ENCODE measurements around the gene PYGB. TPM values are rescaled to one million over a fixed set of nuclear protein-coding genes. Genes with fewer than 3 reads are reported as not detected.

The PYGB gene
- polyA plus RNA-seq, 3 donors = 14.4 to 39.4 (median 39.1) TPM

DNA sequence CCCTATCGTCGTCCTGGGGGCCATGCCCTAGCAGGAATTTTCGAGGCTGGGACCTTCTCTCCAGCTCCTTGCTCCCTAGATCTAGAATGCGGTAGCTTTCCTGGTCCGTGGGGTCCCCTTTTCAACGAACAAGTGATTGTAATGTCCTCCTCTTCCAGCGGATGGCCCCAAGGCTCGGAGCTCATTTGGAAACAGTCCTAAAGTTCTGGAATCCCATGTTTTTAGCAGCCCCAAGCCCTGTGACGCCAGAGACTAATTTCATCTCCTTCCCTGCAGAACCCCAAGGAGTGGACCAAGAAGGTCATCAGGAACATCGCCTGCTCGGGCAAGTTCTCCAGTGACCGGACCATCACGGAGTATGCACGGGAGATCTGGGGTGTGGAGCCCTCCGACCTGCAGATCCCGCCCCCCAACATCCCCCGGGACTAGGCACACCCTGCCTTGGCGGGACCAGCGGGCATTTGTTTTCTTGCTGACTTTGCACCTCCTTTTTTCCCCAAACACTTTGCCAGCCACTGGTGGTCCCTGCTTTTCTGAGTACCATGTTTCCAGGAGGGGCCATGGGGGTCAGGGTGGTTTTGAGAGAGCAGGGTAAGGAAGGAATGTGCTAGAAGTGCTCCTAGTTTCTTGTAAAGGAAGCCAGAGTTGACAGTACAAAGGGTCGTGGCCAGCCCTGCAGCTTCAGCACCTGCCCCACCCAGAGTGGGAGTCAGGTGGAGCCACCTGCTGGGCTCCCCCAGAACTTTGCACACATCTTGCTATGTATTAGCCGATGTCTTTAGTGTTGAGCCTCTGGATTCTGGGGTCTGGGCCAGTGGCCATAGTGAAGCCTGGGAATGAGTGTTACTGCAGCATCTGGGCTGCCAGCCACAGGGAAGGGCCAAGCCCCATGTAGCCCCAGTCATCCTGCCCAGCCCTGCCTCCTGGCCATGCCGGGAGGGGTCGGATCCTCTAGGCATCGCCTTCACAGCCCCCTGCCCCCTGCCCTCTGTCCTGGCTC is 48.5 kb downstream of the PYGB start:
- H3K27ac ChIP-seq (ENCODE audit: low read depth, low read length) = no peak overlapping the region
- 77 to 86% (median 79%) methylated on average over 24 of the region's 24 CpGs for WGBS, 3 donors

GRCh38 chr20:25297141-25297905 is 49.4 kb downstream of the PYGB start:
- H3K27ac ChIP-seq (ENCODE audit: low read depth, low read length) = no peak overlapping the region
- 81 to 85% (median 83%) methylated on average over 9 to 10 of the region's 10 CpGs for WGBS, 3 donors

- no peak overlapping the region for H3K27ac ChIP-seq (ENCODE audit: low read depth, low read length)
- WGBS, 3 donors = 84 to 89% (median 87%) methylated on average over 9 of the region's 9 CpGs
Measured at GRCh38 chr20:25299806-25300205, 51.9 kb downstream of the PYGB start.

GRCh38 chr20:25300496-25301170 is 52.7 kb downstream of the PYGB start:
- H3K27ac ChIP-seq (ENCODE audit: low read depth, low read length) = no peak overlapping the region
- 74 to 87% (median 77%) methylated on average over 13 of the region's 13 CpGs for whole genome bisulfite sequencing, 3 donors

- no peak overlapping the region for H3K27ac ChIP-seq (ENCODE audit: low read depth, low read length)
- WGBS, 3 donors = 89 to 92% (median 91%) methylated on average over 9 of the region's 9 CpGs
Measured at GRCh38 chr20:25301357-25301920, 53.6 kb downstream of the PYGB start.

DNA sequence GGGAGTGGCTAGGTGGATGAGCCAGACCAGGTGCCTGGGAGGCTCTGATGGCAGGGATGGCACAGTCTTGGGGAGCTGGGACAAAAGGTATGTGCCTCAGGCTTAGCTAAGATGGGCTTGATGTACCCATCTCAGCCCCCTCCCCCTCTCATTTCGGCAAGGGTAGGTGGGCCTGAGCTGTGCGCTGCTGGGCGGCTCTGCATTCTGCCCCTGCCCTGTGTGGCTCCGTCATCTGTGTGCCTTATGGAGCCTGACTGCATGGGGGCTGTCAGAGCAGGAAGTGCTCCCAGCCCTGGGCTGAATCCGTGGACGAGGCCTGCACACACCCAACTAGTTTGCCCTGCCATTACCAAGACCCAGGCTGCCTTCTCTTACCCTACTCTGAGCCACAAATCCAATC is 54.7 kb downstream of the PYGB start:
- 90 to 94% (median 94%) methylated on average over 5 to 6 of the region's 6 CpGs for WGBS, 3 donors
- H3K27ac ChIP-seq (ENCODE audit: low read depth, low read length) = no peak overlapping the region

DNA sequence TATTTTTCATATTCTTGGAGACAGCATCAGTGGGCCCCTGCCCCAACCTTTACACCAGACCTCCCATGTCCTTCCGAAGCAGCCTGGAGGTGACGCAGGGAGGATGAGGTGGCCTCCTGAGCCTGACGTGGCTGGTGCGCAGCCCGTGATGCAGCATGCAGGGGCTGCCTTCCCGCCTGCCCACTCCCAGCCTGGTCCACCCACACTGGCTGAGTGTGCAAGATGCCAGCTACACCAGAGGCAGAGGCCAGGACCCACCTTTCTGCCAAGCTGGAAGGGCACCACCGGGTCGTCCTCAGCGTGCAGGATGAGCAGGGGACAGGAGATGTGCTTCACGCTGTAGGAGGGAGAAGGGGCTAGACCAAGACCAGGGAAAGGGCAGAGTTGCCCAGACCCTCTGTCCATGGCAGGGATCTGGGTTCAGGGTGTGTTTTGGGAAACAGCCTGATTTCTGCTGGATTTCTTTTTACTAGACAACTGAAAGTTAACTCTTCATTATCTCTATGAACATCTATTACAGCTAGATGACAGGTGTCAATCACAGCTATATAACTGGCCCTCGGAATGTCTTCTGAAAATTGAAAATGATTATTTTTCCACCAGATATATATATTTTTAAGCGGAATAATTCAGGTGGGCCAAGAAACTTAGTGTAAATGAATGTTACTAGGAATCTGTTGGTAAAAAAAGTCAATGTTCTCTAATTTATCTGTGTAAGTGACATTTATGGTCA is 55.6 kb downstream of the PYGB start:
- 95 to 96% (median 95%) methylated on average over 12 of the region's 12 CpGs for WGBS, 3 donors
- no peak overlapping the region for H3K27ac ChIP-seq (ENCODE audit: low read depth, low read length)

DNA sequence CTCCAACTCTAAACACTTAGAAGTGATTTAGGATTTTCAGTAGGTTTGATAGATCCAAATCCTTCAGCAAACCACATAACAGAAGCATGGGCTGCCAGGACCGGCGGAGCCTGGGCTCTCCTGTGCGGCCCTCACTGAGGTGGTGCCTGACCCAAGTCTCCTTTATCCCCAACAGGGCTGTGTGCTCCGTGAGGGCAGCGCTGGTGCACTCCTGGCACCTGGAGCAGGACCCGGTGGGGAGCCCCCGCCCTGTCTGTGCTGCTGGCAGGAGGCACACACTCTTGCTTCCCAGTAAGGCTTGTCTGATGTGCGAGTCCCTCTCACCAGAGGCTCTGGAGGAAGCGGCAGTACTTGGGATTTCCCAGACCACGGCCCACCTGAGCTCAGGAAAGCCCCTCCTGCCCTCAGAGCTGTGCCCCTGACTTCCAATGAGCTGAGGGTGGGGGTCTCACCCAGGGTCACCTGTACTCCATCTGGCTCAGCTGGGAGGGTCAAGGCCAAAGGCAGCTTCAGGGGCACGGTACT is 56.2 kb downstream of the PYGB start:
- WGBS, 3 donors = 88 to 90% (median 90%) methylated on average over 11 of the region's 11 CpGs
- H3K27ac ChIP-seq (ENCODE audit: low read depth, low read length) = no peak overlapping the region

DNA sequence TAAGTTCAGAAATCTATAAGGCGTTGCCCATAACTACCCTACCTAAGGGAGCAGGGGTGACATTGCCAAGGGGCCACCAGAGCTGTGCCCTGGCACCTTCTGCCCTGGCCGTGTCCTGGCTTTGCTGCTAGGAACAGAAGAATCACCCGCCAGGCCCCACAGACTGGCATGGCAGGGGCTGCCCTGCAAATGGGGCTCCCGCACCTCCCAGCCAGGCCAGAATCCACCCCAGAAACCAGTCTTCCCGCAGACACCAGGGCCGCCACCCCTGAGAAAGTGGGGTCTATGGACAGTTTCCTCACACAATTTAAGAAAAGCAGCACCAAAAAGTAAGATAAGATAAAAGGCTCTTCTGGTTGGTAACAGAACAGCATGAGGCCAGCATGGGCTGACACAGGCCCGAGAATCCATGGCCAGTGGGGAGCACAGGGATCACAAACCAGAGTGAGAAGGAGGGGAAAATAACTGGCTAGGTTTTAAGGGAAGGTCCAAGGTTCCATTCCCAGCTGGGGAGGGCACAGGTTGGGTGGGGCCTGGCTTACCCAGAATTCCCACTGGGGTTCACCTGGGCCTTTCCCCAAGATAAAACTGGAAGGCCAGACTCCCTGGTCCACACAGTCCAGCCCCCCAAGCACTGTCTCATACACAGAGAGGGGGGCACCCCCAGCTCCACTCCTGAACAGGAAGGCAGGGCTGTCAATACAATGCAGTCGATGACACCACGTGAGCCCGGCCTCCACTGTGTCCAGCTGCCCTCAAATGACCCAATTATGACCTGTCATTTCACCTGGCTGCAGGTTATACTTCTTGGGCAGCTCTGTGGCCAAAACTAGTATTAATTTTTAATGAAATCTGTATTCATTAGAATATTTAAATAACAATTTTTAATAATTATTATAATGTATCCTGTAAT is 59.4 kb downstream of the PYGB start:
- WGBS, 3 donors = 94 to 97% (median 94%) methylated on average over 10 of the region's 10 CpGs
- no peak overlapping the region for H3K27ac ChIP-seq (ENCODE audit: low read depth, low read length)

- H3K27ac ChIP-seq (ENCODE audit: low read depth, low read length) = no peak overlapping the region
- WGBS, 3 donors = 92 to 93% (median 93%) methylated on average over 13 of the region's 13 CpGs
Measured at GRCh38 chr20:25308083-25308491, 60.2 kb downstream of the PYGB start.

DNA sequence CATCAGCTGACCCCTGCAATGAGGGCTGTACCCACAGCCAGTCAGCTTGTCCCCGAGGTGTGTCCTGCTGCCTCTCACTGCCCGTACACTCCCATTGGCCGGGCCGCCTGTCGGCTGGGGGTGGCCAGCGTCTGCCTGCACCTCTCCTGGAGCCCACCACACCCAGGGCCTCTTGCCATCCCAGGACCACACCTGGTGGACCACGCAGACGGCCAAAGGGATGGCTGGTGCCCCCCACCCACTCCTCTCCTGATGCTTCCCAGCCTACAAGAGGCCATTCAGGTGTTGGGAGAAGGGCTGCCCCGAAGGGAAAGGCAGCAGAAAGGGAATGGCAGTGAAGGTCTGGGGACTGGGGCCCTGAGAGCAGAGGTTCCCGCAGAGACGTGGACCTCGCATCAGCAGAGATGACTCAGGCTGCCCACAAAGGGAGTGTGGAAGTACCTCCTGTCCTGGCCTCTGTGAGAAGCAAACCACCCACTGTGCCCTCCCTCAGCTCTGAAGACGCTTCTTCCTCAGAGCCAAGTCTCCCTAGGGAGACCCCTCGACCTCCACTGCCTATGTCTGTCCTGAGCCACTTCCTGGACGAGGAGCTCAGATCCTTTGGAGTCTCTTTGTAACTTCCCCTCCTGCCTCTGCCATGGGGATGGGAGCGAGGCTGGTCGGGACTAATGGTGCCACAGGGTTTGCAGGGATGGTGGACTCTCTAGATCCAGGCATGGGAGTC is 60.9 kb downstream of the PYGB start:
- WGBS, 3 donors = 82 to 86% (median 86%) methylated on average over 17 of the region's 17 CpGs
- no peak overlapping the region for H3K27ac ChIP-seq (ENCODE audit: low read depth, low read length)

- WGBS, 3 donors = 66 to 84% (median 76%) methylated on average over 18 of the region's 18 CpGs
- H3K27ac ChIP-seq (ENCODE audit: low read depth, low read length) = no peak overlapping the region
Measured at GRCh38 chr20:25309395-25310267, 61.7 kb downstream of the PYGB start.

- H3K27ac ChIP-seq (ENCODE audit: low read depth, low read length) = no peak overlapping the region
- WGBS, 3 donors = 17 to 49% (median 22%) methylated on average over 6 of the region's 6 CpGs
Measured at GRCh38 chr20:25310268-25310920, 62.5 kb downstream of the PYGB start.

GRCh38 chr20:25310921-25311728 is 63.2 kb downstream of the PYGB start:
- 62 to 84% (median 67%) methylated on average over 6 of the region's 6 CpGs for WGBS, 3 donors
- no peak overlapping the region for H3K27ac ChIP-seq (ENCODE audit: low read depth, low read length)
